ENCODE data around the gene MYDGF.

The MYDGF gene

DNA sequence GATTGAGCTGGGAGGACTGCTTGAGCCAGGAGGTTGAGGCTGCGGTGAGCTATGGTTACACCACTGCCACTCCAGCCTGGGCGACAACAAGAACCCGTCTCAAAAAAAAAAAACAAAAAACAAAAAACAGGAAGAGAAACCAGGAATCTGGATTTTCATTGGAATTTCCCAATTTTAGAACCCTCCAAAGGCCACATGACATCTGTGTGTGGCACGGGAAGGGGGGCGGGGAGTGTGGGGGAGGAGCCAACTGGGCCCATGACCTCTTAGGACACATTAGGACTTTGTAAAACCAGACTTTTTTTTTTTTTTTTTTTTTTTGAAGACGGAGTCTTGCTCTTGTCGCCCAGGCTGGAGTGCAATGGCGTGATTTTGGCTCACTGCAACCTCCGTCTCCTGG lies 21.2 kb upstream of the MYDGF start:
- TF ChIP-seq CTCF (IDR thresholded peaks at IDR 0.05; ENCODE audit: low read depth, low read length) = no peak
- no peak overlapping the region for H3K4me3 ChIP-seq (ENCODE audit: low read depth, low read length)

GRCh38 chr19:4690361-4690760 lies 20.2 kb upstream of the MYDGF start:
- TF ChIP-seq CTCF (IDR thresholded peaks at IDR 0.05; ENCODE audit: low read depth, low read length) = no peak
- no peak overlapping the region for H3K4me3 ChIP-seq (ENCODE audit: low read depth, low read length)

DNA sequence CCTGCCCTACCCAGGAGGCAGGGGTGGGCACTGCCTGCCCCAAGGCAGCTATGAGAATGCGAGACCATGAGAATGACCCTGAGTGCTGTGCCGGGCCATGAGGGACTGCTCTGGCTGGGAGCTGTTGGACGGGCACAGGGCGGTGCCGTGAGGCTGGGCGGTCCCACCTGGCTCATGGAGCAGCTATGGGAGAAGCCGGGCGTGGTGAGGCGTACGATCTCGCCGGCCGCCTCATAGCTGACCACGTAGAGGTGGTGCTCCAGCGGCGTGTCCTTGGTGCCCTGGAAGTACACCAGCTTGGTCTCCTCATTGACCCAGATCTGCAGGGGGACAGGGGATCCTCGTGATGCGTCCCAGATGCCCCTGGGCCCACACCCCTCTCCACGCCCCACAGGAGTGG lies 19.3 kb upstream of the MYDGF start:
- no peak overlapping the region for H3K4me3 ChIP-seq (ENCODE audit: low read depth, low read length)

GRCh38 chr19:4688587-4688986 lies 18.4 kb upstream of the MYDGF start:
- H3K4me3 ChIP-seq (ENCODE audit: low read depth, low read length) = no peak overlapping the region
- no peak for TF ChIP-seq CTCF (IDR thresholded peaks at IDR 0.05; ENCODE audit: low read depth, low read length)

More for the DNA sequence above, 19.3 kb upstream of the MYDGF start:
- no peak for TF ChIP-seq CTCF (IDR thresholded peaks at IDR 0.05; ENCODE audit: low read depth, low read length)

DNA sequence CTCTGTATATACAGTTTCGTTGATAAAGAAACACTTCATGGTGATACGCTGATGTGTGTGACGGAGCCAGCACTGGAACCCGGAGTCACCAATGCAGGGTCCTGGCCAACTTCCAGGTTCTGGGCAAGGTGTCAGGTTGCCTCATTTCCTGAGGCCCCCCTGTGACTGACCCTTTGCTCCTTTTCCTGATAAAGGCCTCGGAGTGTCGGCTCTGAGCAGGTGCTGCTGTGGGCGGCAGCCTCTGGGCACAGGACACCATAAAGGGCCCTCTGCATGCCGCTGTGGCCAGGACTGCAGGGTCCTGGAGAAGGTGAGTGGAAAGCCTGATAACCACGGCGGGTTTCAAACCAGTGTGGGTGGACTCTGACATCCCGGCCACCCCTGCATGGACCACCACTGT lies 17.3 kb upstream of the MYDGF start:
- H3K4me3 ChIP-seq (ENCODE audit: low read depth, low read length) = no peak overlapping the region
- TF ChIP-seq CTCF (IDR thresholded peaks at IDR 0.05; ENCODE audit: low read depth, low read length) = no peak

DNA sequence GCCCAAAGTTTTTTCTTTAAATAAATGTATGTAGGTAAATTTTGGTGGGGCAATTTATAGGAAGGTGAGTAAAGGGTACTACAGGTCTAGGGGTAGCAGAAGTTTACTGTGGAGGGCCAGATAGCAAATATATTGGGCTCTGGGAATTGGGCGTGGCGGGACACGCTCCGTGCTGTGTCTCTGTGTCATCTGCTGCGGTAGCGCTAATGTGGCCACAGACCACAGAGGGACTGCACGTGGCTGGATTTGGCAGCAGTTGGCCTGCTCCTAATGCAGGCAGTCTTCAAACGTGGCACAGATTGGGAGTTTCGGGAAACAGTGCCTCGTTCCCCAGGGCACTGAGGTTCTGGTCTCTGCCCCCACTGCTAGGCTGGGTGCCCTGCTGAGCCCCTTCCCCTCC lies 16.6 kb upstream of the MYDGF start:
- no peak for TF ChIP-seq CTCF (IDR thresholded peaks at IDR 0.05; ENCODE audit: low read depth, low read length)

GRCh38 chr19:4684312-4685095 lies 14.4 kb upstream of the MYDGF start:
- no peak overlapping the region for H3K4me3 ChIP-seq (ENCODE audit: low read depth, low read length)
- TF ChIP-seq CTCF (IDR thresholded peaks at IDR 0.05; ENCODE audit: low read depth, low read length) = no peak

More for the DNA sequence above, 16.6 kb upstream of the MYDGF start:
- H3K4me3 ChIP-seq (ENCODE audit: low read depth, low read length) = no peak overlapping the region
